CD4-positive, CD25-positive, alpha-beta regulatory T cell (primary cell): ENCODE data around the gene UBXN4. TPM values are rescaled to one million over a fixed set of nuclear protein-coding genes. Genes with fewer than 3 reads are reported as not detected.

Experiments
- ATAC-seq, 2 donors: fragments of 150-1000 bp; cut with Tn5 transposase; one replicate each; pipeline ENCODE4 v1.10.0; 2021; ENCODE audit warnings: low read depth in 2 of 2, moderate number of reproducible peaks in 2 of 2, moderate library complexity in 1 of 2
- DNase-seq, 3 donors: peaks; one replicate each; pipeline versions ENCODE4 v3.0.0 to v3.0.0-alpha.2; 2012 to 2022; ENCODE audit warnings: mixed read lengths in 1 of 3
- H3K27ac ChIP-seq: one replicate; pipeline ENCODE4 v1.7.0; 2013; ENCODE audit warnings: mild to moderate bottlenecking, low read length; ENCODE audit not compliant: insufficient read depth, poor library complexity, severe bottlenecking
- H3K27me3 ChIP-seq: one replicate; pipeline ENCODE4 v1.7.0; 2013; ENCODE audit warnings: low read length; ENCODE audit not compliant: control insufficient read depth, insufficient read depth
- H3K36me3 ChIP-seq: one replicate; pipeline ENCODE4 v1.7.0; 2013; ENCODE audit warnings: mild to moderate bottlenecking, low read length, moderate library complexity; ENCODE audit not compliant: control insufficient read depth, insufficient read depth
- H3K4me1 ChIP-seq: 2 replicates; pipeline ENCODE4 v1.7.0; 2013; ENCODE audit warnings: mild to moderate bottlenecking, low read length; ENCODE audit not compliant: insufficient read depth, control insufficient read depth, poor library complexity, severe bottlenecking
- H3K4me3 ChIP-seq: one replicate; pipeline ENCODE4 v1.7.0; 2013; ENCODE audit warnings: low read depth, mild to moderate bottlenecking, low read length, moderate library complexity
- H3K9me3 ChIP-seq, 2 experiments: 1 replicate in 1 of 2; 2 replicates in 1 of 2; pipeline ENCODE4 v1.7.0; 2013; ENCODE audit warnings: low read length in 2 of 2, mild to moderate bottlenecking in 1 of 2, moderate library complexity in 1 of 2; ENCODE audit not compliant: control insufficient read depth in 2 of 2
- H3K27ac Mint-ChIP-seq, 3 donors: one replicate each; pipeline ENCODE4 v1.8.0; 2020 to 2022; ENCODE audit warnings: mild to moderate bottlenecking in 3 of 3, mixed read lengths in 3 of 3, moderate library complexity in 2 of 3
- H3K27me3 Mint-ChIP-seq: one replicate; pipeline ENCODE4 v1.8.0; 2022; ENCODE audit warnings: mild to moderate bottlenecking, mixed read lengths
- H3K36me3 Mint-ChIP-seq: one replicate; pipeline ENCODE4 v1.8.0; 2020; ENCODE audit warnings: mixed read lengths
- H3K4me1 Mint-ChIP-seq, 4 donors: one replicate each; pipeline ENCODE4 v1.8.0; 2020 to 2022; ENCODE audit warnings: mixed read lengths in 4 of 4, mild to moderate bottlenecking in 1 of 4
- H3K4me3 Mint-ChIP-seq, 4 donors: one replicate each; pipeline ENCODE4 v1.8.0; 2020 to 2022; ENCODE audit warnings: mild to moderate bottlenecking in 4 of 4, mixed read lengths in 4 of 4, moderate library complexity in 3 of 4
- H3K9me3 Mint-ChIP-seq, 7 donors: one replicate each; pipeline ENCODE4 v1.8.0; 2020 to 2022; ENCODE audit warnings: mixed read lengths in 7 of 7, mild to moderate bottlenecking in 3 of 7, moderate library complexity in 2 of 7
- polyA plus RNA-seq, 4 donors: library from polyadenylated mRNA; unstranded; fragments of 300-500 nt; fragmentation: Illumina TruSeq; gene quantifications; one replicate each; pipeline ENCODE4 v1.2.3, GENCODE V29; 2021
- total RNA-seq: library from RNA; stranded (reverse); gene quantifications from one replicate; pipeline ENCODE4 v1.2.3, GENCODE V29; 2022

Gene UBXN4
- total and polyA plus RNA-seq, 5 donors from 2014 or later = 101 to 177 (median 131) TPM

GRCh38 chr2:135762530-135762929, 20.9 kb downstream of the UBXN4 start:
- no peak overlapping the region for H3K27ac ChIP-seq
- H3K9me3 ChIP-seq = peaks cover 0 to 2% of the 10 kb centered on the region in 2 experiments
- ATAC-seq = no peak
- no peak for DNase-seq
- Mint-ChIP-seq H3K9me3 (peaks cover 0 to 4% (median 1%) of the 10 kb centered on the region in 7 donors), H3K27me3 (no peaks in the 10 kb centered on the region), H3K4me3 (no peak overlapping the region), H3K4me1 (peaks cover 7 to 15% (median 10%) of the 10 kb centered on the region in 4 donors), H3K27ac (peak overlapping the region in 1 of 3 donors; percentile 73), H3K36me3 (peaks cover 43% of the 10 kb centered on the region)
- H3K4me3 ChIP-seq = no peak overlapping the region
- no peaks in the 10 kb centered on the region for H3K27me3 ChIP-seq
- H3K36me3 ChIP-seq = peaks cover 79% of the 10 kb centered on the region
- H3K4me1 ChIP-seq = no peaks in the 10 kb centered on the region

- H3K4me1 ChIP-seq = no peaks in the 10 kb centered on the region
- ATAC-seq (no peak), DNase-seq (no peak)
- Mint-ChIP-seq H3K27me3 (no peaks in the 10 kb centered on the region), H3K36me3 (peaks cover 42% of the 10 kb centered on the region), H3K9me3 (peaks cover 0 to 2% (median 0%) of the 10 kb centered on the region in 7 donors), H3K4me1 (peaks cover 3 to 18% (median 6%) of the 10 kb centered on the region in 4 donors), H3K4me3 (no peak overlapping the region), H3K27ac (no peak overlapping the region)
- no peak overlapping the region for H3K4me3 ChIP-seq
- no peaks in the 10 kb centered on the region for H3K27me3 ChIP-seq
- peaks cover 87% of the 10 kb centered on the region for H3K36me3 ChIP-seq
- H3K27ac ChIP-seq = no peak overlapping the region
- H3K9me3 ChIP-seq = no peaks in the 10 kb centered on the region
These were observed 27.2 kb downstream of the UBXN4 start for GRCh38 chr2:135768863-135769262.

- Mint-ChIP-seq H3K27me3 (no peaks in the 10 kb centered on the region), H3K36me3 (peaks cover 40% of the 10 kb centered on the region), H3K4me1 (peaks cover 0 to 4% (median 2%) of the 10 kb centered on the region in 4 donors), H3K27ac (peak overlapping the region in 1 of 3 donors; percentile 38), H3K4me3 (no peak overlapping the region), H3K9me3 (no peaks in the 10 kb centered on the region)
- ATAC-seq (no peak), DNase-seq (no peak)
- Histone ChIP-seq H3K27ac (no peak overlapping the region), H3K36me3 (peaks cover 90% of the 10 kb centered on the region), H3K9me3 (no peaks in the 10 kb centered on the region), H3K4me1 (no peaks in the 10 kb centered on the region), H3K27me3 (no peaks in the 10 kb centered on the region), H3K4me3 (no peak overlapping the region)
These were observed 31.7 kb downstream of the UBXN4 start for GRCh38 chr2:135773319-135773718.

GRCh38 chr2:135773917-135774316, 32.3 kb downstream of the UBXN4 start:
- Histone ChIP-seq H3K27me3 (no peaks in the 10 kb centered on the region), H3K36me3 (peaks cover 93% of the 10 kb centered on the region), H3K4me1 (no peaks in the 10 kb centered on the region), H3K9me3 (no peaks in the 10 kb centered on the region), H3K27ac (no peak overlapping the region), H3K4me3 (no peak overlapping the region)
- Mint-ChIP-seq H3K4me1 (peaks cover 0 to 4% (median 2%) of the 10 kb centered on the region in 4 donors), H3K36me3 (peaks cover 44% of the 10 kb centered on the region), H3K9me3 (no peaks in the 10 kb centered on the region), H3K27ac (no peak overlapping the region), H3K27me3 (no peaks in the 10 kb centered on the region), H3K4me3 (no peak overlapping the region)
- ATAC-seq = no peak
- no peak for DNase-seq

GRCh38 chr2:135775420-135775819, 33.8 kb downstream of the UBXN4 start:
- no peak for ATAC-seq

GRCh38 chr2:135776367-135776766, 34.7 kb downstream of the UBXN4 start:
- no peak for ATAC-seq
- Histone ChIP-seq H3K27ac (no peak overlapping the region), H3K36me3 (peaks cover 91% of the 10 kb centered on the region), H3K9me3 (no peaks in the 10 kb centered on the region), H3K27me3 (no peaks in the 10 kb centered on the region), H3K4me1 (no peaks in the 10 kb centered on the region), H3K4me3 (no peak overlapping the region)
- Mint-ChIP-seq H3K4me1 (peaks cover 0 to 3% (median under 1%) of the 10 kb centered on the region in 4 donors), H3K4me3 (no peak overlapping the region), H3K27me3 (no peaks in the 10 kb centered on the region), H3K27ac (no peak overlapping the region), H3K36me3 (peaks cover 48% of the 10 kb centered on the region), H3K9me3 (no peaks in the 10 kb centered on the region)
- no peak for DNase-seq

More at GRCh38 chr2:135775420-135775819, 33.8 kb downstream of the UBXN4 start:
- no peak for DNase-seq
- peaks cover 0 to 3% (median under 1%) of the 10 kb centered on the region in 4 donors for H3K4me1 Mint-ChIP-seq
- Histone ChIP-seq H3K27me3 (no peaks in the 10 kb centered on the region), H3K36me3 (peaks cover 91% of the 10 kb centered on the region), H3K4me1 (no peaks in the 10 kb centered on the region), H3K9me3 (no peaks in the 10 kb centered on the region), H3K27ac (no peak overlapping the region), H3K4me3 (no peak overlapping the region)
- H3K9me3 Mint-ChIP-seq = no peaks in the 10 kb centered on the region
- H3K36me3 Mint-ChIP-seq = peaks cover 44% of the 10 kb centered on the region
- H3K27me3 Mint-ChIP-seq = no peaks in the 10 kb centered on the region
- peak overlapping the region in 1 of 3 donors; percentile 74 for H3K27ac Mint-ChIP-seq
- H3K4me3 Mint-ChIP-seq = no peak overlapping the region

GRCh38 chr2:135782231-135782630, 40.6 kb downstream of the UBXN4 start:
- peaks cover 0 to 5% (median 0%) of the 10 kb centered on the region in 4 donors for H3K4me1 Mint-ChIP-seq
- peaks cover 0 to 3% (median 0%) of the 10 kb centered on the region in 7 donors for H3K9me3 Mint-ChIP-seq
- Histone ChIP-seq H3K4me3 (no peak overlapping the region), H3K36me3 (peaks cover 83% of the 10 kb centered on the region), H3K27me3 (no peaks in the 10 kb centered on the region), H3K4me1 (no peaks in the 10 kb centered on the region), H3K27ac (no peak overlapping the region), H3K9me3 (no peaks in the 10 kb centered on the region)
- DNase-seq (no peak), ATAC-seq (no peak)
- no peak overlapping the region for H3K4me3 Mint-ChIP-seq
- H3K27me3 Mint-ChIP-seq = no peaks in the 10 kb centered on the region
- peaks cover 68% of the 10 kb centered on the region for H3K36me3 Mint-ChIP-seq
- H3K27ac Mint-ChIP-seq = peak overlapping the region in 1 of 3 donors; percentile 2

GRCh38 chr2:135783439-135783838, 41.8 kb downstream of the UBXN4 start:
- peaks cover 0 to 4% (median 0%) of the 10 kb centered on the region in 4 donors for H3K4me1 Mint-ChIP-seq
- Histone ChIP-seq H3K27ac (no peak overlapping the region), H3K4me3 (no peak overlapping the region), H3K4me1 (no peaks in the 10 kb centered on the region), H3K27me3 (no peaks in the 10 kb centered on the region), H3K9me3 (no peaks in the 10 kb centered on the region), H3K36me3 (peaks cover 80% of the 10 kb centered on the region)
- peaks cover 0 to 3% (median 0%) of the 10 kb centered on the region in 7 donors for H3K9me3 Mint-ChIP-seq
- DNase-seq = no peak
- no peak for ATAC-seq
- H3K27me3 Mint-ChIP-seq = no peaks in the 10 kb centered on the region
- H3K36me3 Mint-ChIP-seq = peaks cover 66% of the 10 kb centered on the region
- no peak overlapping the region for H3K27ac Mint-ChIP-seq
- H3K4me3 Mint-ChIP-seq = no peak overlapping the region
